ENCODE data around the gene USH2A.

The USH2A gene

DNA sequence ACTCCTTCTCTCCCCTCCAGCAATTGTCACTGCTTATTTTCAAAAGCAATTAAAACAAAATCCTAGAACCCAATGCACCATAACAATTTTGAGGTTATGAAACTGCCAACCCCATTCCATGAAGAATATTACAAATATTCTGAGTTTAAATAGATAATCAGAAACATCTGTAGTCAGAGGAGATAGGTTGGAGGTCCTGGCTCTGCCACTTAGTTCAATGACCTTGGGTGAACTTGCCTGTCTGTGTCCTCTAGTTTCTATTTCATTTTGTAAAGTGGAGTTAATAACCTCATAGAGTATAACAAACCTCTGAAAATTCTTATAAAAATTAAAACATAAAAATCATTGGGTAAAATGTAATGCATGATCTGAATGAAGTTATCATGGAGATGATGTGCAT, 691.5 kb downstream of the USH2A start:
- Histone ChIP-seq H3K4me3 (ENCODE audit: low read length) (no peak overlapping the region), H3K4me1 (ENCODE audit: control insufficient read depth, low read depth, low read length) (no peaks in the 10 kb centered on the region), H3K36me3 (ENCODE audit: control insufficient read depth, low read depth, low read length) (no peaks in the 10 kb centered on the region), H3K9me3 (ENCODE audit: control insufficient read depth, low read depth, low read length) (no peaks in the 10 kb centered on the region), H3K27me3 (ENCODE audit: control insufficient read depth, insufficient read depth, low read length) (no peaks in the 10 kb centered on the region), H3K9ac (ENCODE audit: low read length) (no peak overlapping the region), H3K27ac (ENCODE audit: low read length) (no peak overlapping the region)

GRCh38 chr1:215730600-215730999, 692.6 kb downstream of the USH2A start:
- H3K9me3 ChIP-seq (ENCODE audit: control insufficient read depth, low read depth, low read length), result no peaks in the 10 kb centered on the region
- no peak overlapping the region for H3K9ac ChIP-seq (ENCODE audit: low read length)
- H3K4me3 ChIP-seq (ENCODE audit: low read length), result no peak overlapping the region
- H3K4me1 ChIP-seq (ENCODE audit: control insufficient read depth, low read depth, low read length), result no peaks in the 10 kb centered on the region
- H3K27me3 ChIP-seq (ENCODE audit: control insufficient read depth, insufficient read depth, low read length), result no peaks in the 10 kb centered on the region
- H3K27ac ChIP-seq (ENCODE audit: low read length), result no peak overlapping the region
- H3K36me3 ChIP-seq (ENCODE audit: control insufficient read depth, low read depth, low read length), result no peaks in the 10 kb centered on the region

GRCh38 chr1:215728169-215728568, 695.1 kb downstream of the USH2A start:
- no peak overlapping the region for H3K4me3 ChIP-seq (ENCODE audit: low read length)
- no peak overlapping the region for H3K9ac ChIP-seq (ENCODE audit: low read length)
- no peak overlapping the region for H3K27ac ChIP-seq (ENCODE audit: low read length)
- H3K9me3 ChIP-seq (ENCODE audit: control insufficient read depth, low read depth, low read length), result no peaks in the 10 kb centered on the region
- no peaks in the 10 kb centered on the region for H3K36me3 ChIP-seq (ENCODE audit: control insufficient read depth, low read depth, low read length)
- H3K4me1 ChIP-seq (ENCODE audit: control insufficient read depth, low read depth, low read length), result no peaks in the 10 kb centered on the region
- no peaks in the 10 kb centered on the region for H3K27me3 ChIP-seq (ENCODE audit: control insufficient read depth, insufficient read depth, low read length)

GRCh38 chr1:215720126-215720525, 703.1 kb downstream of the USH2A start:
- Histone ChIP-seq H3K9ac (ENCODE audit: low read length) (no peak overlapping the region), H3K27ac (ENCODE audit: low read length) (no peak overlapping the region), H3K4me1 (ENCODE audit: control insufficient read depth, low read depth, low read length) (no peaks in the 10 kb centered on the region), H3K27me3 (ENCODE audit: control insufficient read depth, insufficient read depth, low read length) (no peaks in the 10 kb centered on the region), H3K36me3 (ENCODE audit: control insufficient read depth, low read depth, low read length) (no peaks in the 10 kb centered on the region), H3K4me3 (ENCODE audit: low read length) (no peak overlapping the region), H3K9me3 (ENCODE audit: control insufficient read depth, low read depth, low read length) (no peaks in the 10 kb centered on the region)

DNA sequence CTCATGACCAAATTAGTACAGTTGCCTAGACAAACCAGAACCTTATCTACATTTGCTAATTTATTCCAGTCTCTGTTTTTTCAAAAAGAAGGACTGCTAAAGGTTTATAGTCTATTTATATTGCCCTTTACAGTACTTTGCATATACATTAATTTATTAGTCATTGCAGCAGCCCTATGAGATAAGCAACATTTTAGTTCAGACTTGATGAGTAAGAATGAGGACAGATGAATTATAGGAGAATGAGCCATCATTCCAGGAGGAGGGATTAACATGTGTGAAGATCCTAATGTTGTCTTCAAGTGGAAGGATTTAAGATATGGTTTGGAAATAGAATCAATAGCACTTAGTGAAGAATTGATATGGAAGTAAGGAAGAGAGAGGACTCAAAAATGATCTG, 703.7 kb downstream of the USH2A start:
- Histone ChIP-seq H3K36me3 (ENCODE audit: control insufficient read depth, low read depth, low read length) (no peaks in the 10 kb centered on the region), H3K27me3 (ENCODE audit: control insufficient read depth, insufficient read depth, low read length) (no peaks in the 10 kb centered on the region), H3K27ac (ENCODE audit: low read length) (no peak overlapping the region), H3K4me1 (ENCODE audit: control insufficient read depth, low read depth, low read length) (no peaks in the 10 kb centered on the region), H3K4me3 (ENCODE audit: low read length) (no peak overlapping the region), H3K9ac (ENCODE audit: low read length) (no peak overlapping the region), H3K9me3 (ENCODE audit: control insufficient read depth, low read depth, low read length) (no peaks in the 10 kb centered on the region)

DNA sequence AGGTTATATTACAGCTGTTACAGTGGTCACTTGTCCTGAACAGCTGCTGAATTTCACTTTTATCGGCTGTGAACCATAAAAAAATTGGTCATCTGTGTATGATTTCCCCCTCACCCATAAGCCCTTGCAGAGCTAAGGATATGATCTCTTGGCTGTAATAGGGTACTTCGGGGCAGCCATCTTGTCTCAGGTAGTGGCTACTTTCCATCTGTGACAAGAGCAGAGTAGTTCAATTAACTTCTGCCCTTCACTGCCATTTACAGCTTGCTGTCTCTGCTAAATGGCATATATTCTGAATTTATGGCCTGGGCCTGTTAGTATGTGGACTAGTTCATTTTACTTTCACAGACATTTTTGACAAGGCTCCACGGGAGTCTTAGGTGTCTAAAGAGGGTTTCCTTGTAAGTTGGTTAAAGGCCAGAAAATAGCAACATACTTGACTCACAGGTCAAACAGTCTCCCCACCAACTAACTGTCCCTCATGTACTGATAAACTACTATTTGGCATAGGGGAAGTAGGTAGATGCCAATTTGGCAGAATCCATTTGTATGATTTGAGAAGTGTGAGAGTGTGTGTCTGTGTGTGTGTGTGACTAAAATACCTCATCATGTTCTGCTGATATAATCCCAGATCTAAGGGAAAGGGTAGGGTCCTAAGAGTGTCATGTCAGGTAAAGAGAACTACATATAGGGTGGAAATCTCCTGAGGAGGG, 704.5 kb downstream of the USH2A start:
- no peak overlapping the region for H3K4me3 ChIP-seq (ENCODE audit: low read length)
- H3K9ac ChIP-seq (ENCODE audit: low read length), result no peak overlapping the region
- H3K4me1 ChIP-seq (ENCODE audit: control insufficient read depth, low read depth, low read length), result no peaks in the 10 kb centered on the region
- no peaks in the 10 kb centered on the region for H3K9me3 ChIP-seq (ENCODE audit: control insufficient read depth, low read depth, low read length)
- H3K27ac ChIP-seq (ENCODE audit: low read length), result no peak overlapping the region
- H3K36me3 ChIP-seq (ENCODE audit: control insufficient read depth, low read depth, low read length), result no peaks in the 10 kb centered on the region
- H3K27me3 ChIP-seq (ENCODE audit: control insufficient read depth, insufficient read depth, low read length), result no peaks in the 10 kb centered on the region

- H3K27ac ChIP-seq (ENCODE audit: low read length), result no peak overlapping the region
- H3K9ac ChIP-seq (ENCODE audit: low read length), result no peak overlapping the region
- no peaks in the 10 kb centered on the region for H3K4me1 ChIP-seq (ENCODE audit: control insufficient read depth, low read depth, low read length)
Observed at GRCh38 chr1:215717677-215718426, 705.4 kb downstream of the USH2A start.

DNA sequence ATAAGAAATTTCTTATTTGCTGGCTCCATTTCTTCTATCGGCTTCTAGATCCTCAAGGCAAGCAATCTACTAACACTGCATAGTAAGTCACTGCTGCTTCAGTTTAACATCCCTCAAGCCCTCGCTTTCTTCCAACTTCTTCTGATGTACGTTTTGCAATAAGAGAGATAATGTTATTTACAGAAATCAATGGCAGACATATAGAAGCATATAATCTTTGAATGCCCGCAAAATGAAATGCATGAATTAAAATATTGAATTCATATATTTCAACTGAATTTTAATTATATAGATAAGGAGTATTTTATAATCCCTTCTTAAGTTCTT, 712.4 kb downstream of the USH2A start:
- no peak overlapping the region for H3K9ac ChIP-seq (ENCODE audit: low read length)
- no peak overlapping the region for H3K4me3 ChIP-seq (ENCODE audit: low read length)
- H3K27ac ChIP-seq (ENCODE audit: low read length), result no peak overlapping the region
- H3K27me3 ChIP-seq (ENCODE audit: control insufficient read depth, insufficient read depth, low read length), result no peaks in the 10 kb centered on the region
- H3K4me1 ChIP-seq (ENCODE audit: control insufficient read depth, low read depth, low read length), result no peaks in the 10 kb centered on the region
- no peaks in the 10 kb centered on the region for H3K9me3 ChIP-seq (ENCODE audit: control insufficient read depth, low read depth, low read length)
- no peaks in the 10 kb centered on the region for H3K36me3 ChIP-seq (ENCODE audit: control insufficient read depth, low read depth, low read length)

More at GRCh38 chr1:215717677-215718426, 705.4 kb downstream of the USH2A start:
- H3K36me3 ChIP-seq (ENCODE audit: control insufficient read depth, low read depth, low read length), result no peaks in the 10 kb centered on the region
- H3K9me3 ChIP-seq (ENCODE audit: control insufficient read depth, low read depth, low read length), result no peaks in the 10 kb centered on the region
- no peak overlapping the region for H3K4me3 ChIP-seq (ENCODE audit: low read length)
- no peaks in the 10 kb centered on the region for H3K27me3 ChIP-seq (ENCODE audit: control insufficient read depth, insufficient read depth, low read length)

DNA sequence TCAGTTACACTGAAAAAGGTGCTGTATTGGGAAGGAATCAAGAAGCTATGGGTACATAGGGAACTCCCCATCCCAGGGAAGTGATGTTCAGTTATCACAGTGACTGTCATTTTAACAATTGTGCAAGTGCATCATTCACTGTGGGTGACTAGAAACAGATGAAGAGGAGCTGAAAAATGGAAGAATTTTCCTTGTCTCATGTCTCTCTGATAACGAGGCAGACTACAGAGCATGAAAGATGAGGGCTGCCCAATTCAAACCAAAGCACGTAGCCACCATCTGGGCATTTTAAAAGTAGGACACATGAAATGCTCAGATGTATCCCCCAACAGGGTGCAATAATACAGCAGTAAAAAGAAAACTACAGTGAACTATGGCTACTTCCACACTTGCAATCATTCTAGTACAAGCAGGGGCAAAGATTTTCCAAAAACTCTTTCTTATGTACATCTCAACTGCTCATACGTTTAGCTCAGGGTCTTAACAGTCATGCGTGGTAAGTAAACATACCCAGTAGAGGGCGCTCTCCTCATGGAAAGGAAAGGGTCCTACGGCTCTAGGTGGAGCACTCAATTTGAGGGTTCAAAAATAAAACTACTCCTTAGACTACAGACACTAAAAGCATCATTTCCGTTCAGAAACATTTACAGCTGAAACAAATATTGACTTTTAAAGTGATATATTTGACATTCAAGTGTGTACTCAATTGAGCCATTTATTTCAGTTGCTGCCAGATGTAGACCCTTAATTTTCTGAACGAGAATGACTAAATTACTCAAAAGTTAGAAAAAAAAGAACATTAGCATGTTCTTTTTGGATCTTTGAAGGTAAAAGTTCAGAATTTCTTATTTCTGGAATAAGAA, 713.0 kb downstream of the USH2A start:
- Histone ChIP-seq H3K9ac (ENCODE audit: low read length) (no peak overlapping the region), H3K27me3 (ENCODE audit: control insufficient read depth, insufficient read depth, low read length) (no peaks in the 10 kb centered on the region), H3K4me3 (ENCODE audit: low read length) (no peak overlapping the region), H3K36me3 (ENCODE audit: control insufficient read depth, low read depth, low read length) (no peaks in the 10 kb centered on the region), H3K27ac (ENCODE audit: low read length) (no peak overlapping the region), H3K4me1 (ENCODE audit: control insufficient read depth, low read depth, low read length) (no peaks in the 10 kb centered on the region), H3K9me3 (ENCODE audit: control insufficient read depth, low read depth, low read length) (no peaks in the 10 kb centered on the region)

GRCh38 chr1:215704089-215704860, 719.0 kb downstream of the USH2A start:
- Histone ChIP-seq H3K27ac (ENCODE audit: low read length) (no peak overlapping the region), H3K4me3 (ENCODE audit: low read length) (no peak overlapping the region), H3K9ac (ENCODE audit: low read length) (no peak overlapping the region), H3K4me1 (ENCODE audit: control insufficient read depth, low read depth, low read length) (no peaks in the 10 kb centered on the region), H3K9me3 (ENCODE audit: control insufficient read depth, low read depth, low read length) (no peaks in the 10 kb centered on the region), H3K36me3 (ENCODE audit: control insufficient read depth, low read depth, low read length) (no peaks in the 10 kb centered on the region), H3K27me3 (ENCODE audit: control insufficient read depth, insufficient read depth, low read length) (no peaks in the 10 kb centered on the region)

- Histone ChIP-seq H3K9ac (ENCODE audit: low read length) (no peak overlapping the region), H3K4me1 (ENCODE audit: control insufficient read depth, low read depth, low read length) (no peaks in the 10 kb centered on the region), H3K27me3 (ENCODE audit: control insufficient read depth, insufficient read depth, low read length) (no peaks in the 10 kb centered on the region), H3K4me3 (ENCODE audit: low read length) (no peak overlapping the region), H3K9me3 (ENCODE audit: control insufficient read depth, low read depth, low read length) (no peaks in the 10 kb centered on the region), H3K36me3 (ENCODE audit: control insufficient read depth, low read depth, low read length) (no peaks in the 10 kb centered on the region), H3K27ac (ENCODE audit: low read length) (no peak overlapping the region)
Observed at GRCh38 chr1:215682232-215682631, 741.0 kb downstream of the USH2A start.
